ENCODE measurements around the gene SLX1B. TPM values are rescaled to one million over a fixed set of nuclear protein-coding genes. Genes with fewer than 3 reads are reported as not detected.
"Not testable (repeated sequence)": the region's sequence is repeated elsewhere in the genome, so short reads cannot be mapped to it uniquely, and the experiment has no call there.

The SLX1B gene
- 10 to 100 TPM; 34.6 to 43.0 TPM for total RNA-seq
- 10 to 100 TPM in 1 of 2 donors, 1 to 10 TPM in 1; 5.1 to 13.9 TPM for polyA plus RNA-seq

DNA sequence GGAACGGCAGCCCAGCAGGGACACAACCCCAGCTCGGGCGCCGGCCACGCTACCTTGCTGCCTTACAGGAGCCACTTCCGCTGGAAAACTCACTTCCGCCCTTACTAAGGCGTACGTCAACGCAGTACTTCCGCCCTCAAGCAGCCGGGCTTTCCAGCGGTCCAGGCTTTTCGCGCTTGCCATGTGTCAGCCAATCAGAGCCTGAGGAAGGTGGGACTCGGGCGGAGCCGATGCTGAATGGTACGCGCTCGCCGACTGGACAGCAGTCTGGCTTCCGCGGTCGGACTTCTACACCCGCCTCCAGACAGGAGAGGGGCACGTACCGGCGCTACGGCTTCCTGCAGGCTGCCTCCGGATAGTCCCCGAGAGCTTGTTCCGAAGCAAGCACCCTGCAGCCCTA is at the start of gene SLX1B, which contains the start of gene BOLA2:
TSS of gene SLX1B (plus strand) at position 265 of the 400 bp plus-strand sequence.
TSS of gene BOLA2 (minus strand) at position 83 of the 400 bp plus-strand sequence. CDS start 98 bp downstream, outside the sequence.
- H3K4me1 ChIP-seq (ENCODE audit: insufficient read depth, low read length); H3K27ac Mint-ChIP-seq; H3K36me3 ChIP-seq (ENCODE audit: insufficient read depth, low read length); H3K9me3 ChIP-seq (ENCODE audit: control insufficient read depth in 1 of 2, low read length in 2 of 2); H3K36me3 Mint-ChIP-seq; H3K4me1 Mint-ChIP-seq; DNase-seq; CTCF ChIA-PET (ENCODE audit: partially characterized antibody); H3K4me3 ChIP-seq (ENCODE audit: low read length in 2 of 2); intact Hi-C loops (cut with micrococcal nuclease); H3K27me3 Mint-ChIP-seq; H3K27ac ChIP-seq (ENCODE audit: low read depth, low read length); H3K4me3 Mint-ChIP-seq; H3K27me3 ChIP-seq (ENCODE audit: insufficient read depth, low read length); H3K9me3 Mint-ChIP-seq; POLR2A ChIA-PET (ENCODE audit: partially characterized antibody): not testable (repeated sequence)

DNA sequence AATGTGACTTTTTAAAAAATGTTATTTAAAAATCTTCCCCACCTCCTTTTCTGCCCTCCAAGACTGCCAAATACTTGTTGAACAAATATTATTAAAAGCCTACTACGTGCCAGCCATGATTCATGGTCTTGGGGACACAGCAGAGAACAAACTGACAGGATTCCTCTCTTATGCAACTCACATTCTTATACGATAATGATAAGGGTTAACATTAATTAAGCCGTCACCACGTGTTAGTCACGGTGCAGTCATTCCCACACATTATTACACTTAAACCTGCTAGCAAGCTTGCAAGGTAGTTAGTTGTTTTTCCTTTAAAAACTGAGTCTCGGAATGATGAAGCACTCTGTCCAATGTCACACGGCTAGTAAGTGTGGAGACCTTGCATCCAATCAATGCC is 49.1 kb upstream of the SLX1B start:
- DNase-seq; H3K36me3 ChIP-seq (ENCODE audit: insufficient read depth, low read length); H3K36me3 Mint-ChIP-seq; intact Hi-C loops (cut with micrococcal nuclease); H3K27ac ChIP-seq (ENCODE audit: low read depth, low read length); H3K27me3 Mint-ChIP-seq; POLR2A ChIA-PET (ENCODE audit: partially characterized antibody); CTCF ChIA-PET (ENCODE audit: partially characterized antibody); H3K9me3 Mint-ChIP-seq; H3K9me3 ChIP-seq (ENCODE audit: control insufficient read depth in 1 of 2, low read length in 2 of 2); H3K4me3 ChIP-seq (ENCODE audit: low read length in 2 of 2); H3K4me1 ChIP-seq (ENCODE audit: insufficient read depth, low read length); H3K27ac Mint-ChIP-seq; H3K4me3 Mint-ChIP-seq; H3K4me1 Mint-ChIP-seq; H3K27me3 ChIP-seq (ENCODE audit: insufficient read depth, low read length): not testable (repeated sequence)

DNA sequence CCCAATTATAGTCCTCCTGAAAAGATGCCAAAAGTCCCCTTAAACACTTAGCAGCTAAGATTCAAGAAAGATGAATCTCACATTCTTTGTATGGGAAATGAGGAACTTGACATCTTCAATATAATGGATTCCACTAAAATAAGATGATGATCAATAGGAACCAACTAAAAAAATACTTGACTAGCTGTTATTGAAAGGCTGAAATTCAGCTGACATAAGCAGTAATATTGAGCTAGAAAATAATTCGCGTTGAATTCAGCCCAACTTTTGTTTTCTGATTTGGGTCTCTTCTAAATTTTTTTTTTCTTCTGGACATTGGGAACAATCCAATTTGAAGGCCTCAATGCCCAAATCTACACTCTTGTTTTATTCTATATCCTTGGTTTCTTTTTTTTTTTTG is 30.7 kb upstream of the SLX1B start:
- H3K4me3 Mint-ChIP-seq; H3K27ac Mint-ChIP-seq; intact Hi-C loops (cut with micrococcal nuclease); H3K27me3 ChIP-seq (ENCODE audit: insufficient read depth, low read length); CTCF ChIA-PET (ENCODE audit: partially characterized antibody); H3K9me3 ChIP-seq (ENCODE audit: control insufficient read depth in 1 of 2, low read length in 2 of 2); H3K4me3 ChIP-seq (ENCODE audit: low read length in 2 of 2); H3K36me3 Mint-ChIP-seq; POLR2A ChIA-PET (ENCODE audit: partially characterized antibody); DNase-seq; H3K9me3 Mint-ChIP-seq; H3K4me1 ChIP-seq (ENCODE audit: insufficient read depth, low read length); H3K36me3 ChIP-seq (ENCODE audit: insufficient read depth, low read length); H3K27me3 Mint-ChIP-seq; H3K4me1 Mint-ChIP-seq; H3K27ac ChIP-seq (ENCODE audit: low read depth, low read length): not testable (repeated sequence)

DNA sequence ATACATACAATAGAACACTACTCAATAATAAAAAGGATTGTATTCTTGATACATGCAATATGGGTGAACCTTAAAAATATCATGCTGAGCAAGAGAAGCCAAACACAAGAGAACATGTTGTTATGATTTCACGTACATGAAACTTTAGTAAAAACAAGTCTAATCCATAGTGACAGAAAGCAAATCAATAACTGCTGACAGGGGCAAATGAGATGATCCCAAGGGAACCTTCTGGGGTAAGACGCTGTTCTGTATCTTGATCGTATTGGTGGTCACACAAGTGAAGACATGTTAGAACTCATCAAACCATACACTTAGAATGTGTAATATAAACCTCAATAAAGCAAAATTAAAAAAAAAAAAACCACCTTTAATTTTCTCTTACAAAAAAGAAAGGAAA is 28.9 kb upstream of the SLX1B start:
- H3K27me3 Mint-ChIP-seq; H3K27me3 ChIP-seq (ENCODE audit: insufficient read depth, low read length); H3K27ac ChIP-seq (ENCODE audit: low read depth, low read length); H3K4me3 Mint-ChIP-seq; CTCF ChIA-PET (ENCODE audit: partially characterized antibody); H3K9me3 ChIP-seq (ENCODE audit: control insufficient read depth in 1 of 2, low read length in 2 of 2); DNase-seq; H3K9me3 Mint-ChIP-seq; H3K4me1 ChIP-seq (ENCODE audit: insufficient read depth, low read length); H3K4me1 Mint-ChIP-seq; POLR2A ChIA-PET (ENCODE audit: partially characterized antibody); H3K36me3 ChIP-seq (ENCODE audit: insufficient read depth, low read length); intact Hi-C loops (cut with micrococcal nuclease); H3K4me3 ChIP-seq (ENCODE audit: low read length in 2 of 2); H3K27ac Mint-ChIP-seq: not testable (repeated sequence)
- H3K36me3 Mint-ChIP-seq, result peaks cover 4 to 13% of the 10 kb centered on the region in 2 donors

DNA sequence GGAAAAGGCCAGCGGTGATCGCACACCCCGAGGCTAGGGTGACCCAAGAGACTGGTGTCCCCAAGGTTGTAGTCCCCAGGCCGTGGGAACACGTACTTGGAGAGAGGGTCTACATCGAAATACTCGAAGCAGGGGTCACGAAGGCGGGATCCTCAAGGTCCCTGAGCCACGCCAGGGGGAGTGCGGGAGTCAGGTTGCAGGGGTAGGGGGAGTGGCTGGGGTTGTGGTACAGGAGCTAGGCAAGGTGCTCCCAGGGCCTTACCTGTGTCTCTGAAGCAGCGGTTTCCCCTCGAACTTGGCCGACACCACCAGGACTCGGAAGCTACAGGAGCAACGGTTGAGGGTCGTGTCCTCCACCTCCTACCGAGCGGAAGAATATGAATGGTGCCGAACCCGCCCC is 579 bp upstream of the SLX1B start:
- POLR2A ChIA-PET (ENCODE audit: partially characterized antibody); CTCF ChIA-PET (ENCODE audit: partially characterized antibody): not testable (repeated sequence)

DNA sequence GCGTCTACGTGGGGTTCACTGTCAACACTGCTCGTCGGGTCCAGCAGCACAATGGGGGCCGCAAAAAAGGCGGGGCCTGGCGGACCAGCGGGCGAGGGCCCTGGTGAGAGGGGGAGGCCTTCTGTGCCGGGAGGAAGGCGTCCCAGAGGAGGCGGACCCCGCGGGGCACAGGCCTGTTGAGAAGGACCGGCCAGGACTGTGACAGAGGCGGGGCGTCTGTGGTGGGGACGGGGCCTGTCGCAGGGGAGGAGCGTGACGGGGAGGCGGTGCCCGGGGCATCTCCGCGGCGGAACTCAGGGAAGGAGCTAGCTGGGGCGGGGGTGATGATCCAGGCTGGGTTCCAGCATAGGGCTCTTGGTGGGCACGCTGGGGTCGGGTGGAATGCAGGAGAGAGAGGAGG is 495 bp downstream of the SLX1B start:
- H3K4me3 Mint-ChIP-seq; CTCF ChIA-PET (ENCODE audit: partially characterized antibody); H3K9me3 ChIP-seq (ENCODE audit: control insufficient read depth in 1 of 2, low read length in 2 of 2); H3K27ac ChIP-seq (ENCODE audit: low read depth, low read length); H3K9me3 Mint-ChIP-seq; H3K27me3 ChIP-seq (ENCODE audit: insufficient read depth, low read length); H3K4me1 ChIP-seq (ENCODE audit: insufficient read depth, low read length); H3K27ac Mint-ChIP-seq; H3K27me3 Mint-ChIP-seq; DNase-seq; H3K36me3 ChIP-seq (ENCODE audit: insufficient read depth, low read length); H3K4me3 ChIP-seq (ENCODE audit: low read length in 2 of 2); H3K4me1 Mint-ChIP-seq; POLR2A ChIA-PET (ENCODE audit: partially characterized antibody); intact Hi-C loops (cut with micrococcal nuclease); H3K36me3 Mint-ChIP-seq: not testable (repeated sequence)

More for the DNA sequence above, 579 bp upstream of the SLX1B start:
- intact Hi-C loops (cut with micrococcal nuclease); H3K9me3 Mint-ChIP-seq; H3K36me3 Mint-ChIP-seq; H3K27me3 ChIP-seq (ENCODE audit: insufficient read depth, low read length); DNase-seq; H3K36me3 ChIP-seq (ENCODE audit: insufficient read depth, low read length); H3K4me3 Mint-ChIP-seq; H3K9me3 ChIP-seq (ENCODE audit: control insufficient read depth in 1 of 2, low read length in 2 of 2); H3K4me1 Mint-ChIP-seq; H3K4me1 ChIP-seq (ENCODE audit: insufficient read depth, low read length); H3K4me3 ChIP-seq (ENCODE audit: low read length in 2 of 2); H3K27me3 Mint-ChIP-seq; H3K27ac ChIP-seq (ENCODE audit: low read depth, low read length); H3K27ac Mint-ChIP-seq: not testable (repeated sequence)

DNA sequence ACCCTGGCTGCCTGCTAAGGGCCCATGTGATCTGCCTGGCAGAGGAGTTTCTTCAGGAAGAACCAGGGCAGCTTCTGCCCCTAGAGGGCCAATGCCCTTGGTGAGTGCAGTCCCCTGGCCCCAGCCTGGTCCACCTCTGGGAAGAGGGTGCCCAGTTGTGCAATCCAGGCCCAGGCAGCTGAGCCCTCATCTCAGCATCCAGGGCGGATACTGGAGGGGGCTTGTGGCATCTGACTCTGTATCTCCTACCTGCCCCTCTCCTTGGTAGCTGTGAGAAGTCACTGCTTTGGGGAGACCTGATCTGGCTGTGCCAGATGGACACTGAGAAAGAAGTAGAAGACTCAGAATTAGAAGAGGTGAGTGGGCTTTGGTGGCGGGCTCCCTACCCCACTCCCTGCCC is 3.3 kb downstream of the SLX1B start:
- H3K9me3 ChIP-seq (ENCODE audit: control insufficient read depth in 1 of 2, low read length in 2 of 2); H3K4me1 ChIP-seq (ENCODE audit: insufficient read depth, low read length); CTCF ChIA-PET (ENCODE audit: partially characterized antibody); H3K27me3 Mint-ChIP-seq; H3K27me3 ChIP-seq (ENCODE audit: insufficient read depth, low read length); H3K27ac Mint-ChIP-seq; DNase-seq; H3K4me3 ChIP-seq (ENCODE audit: low read length in 2 of 2); POLR2A ChIA-PET (ENCODE audit: partially characterized antibody); intact Hi-C loops (cut with micrococcal nuclease); H3K4me3 Mint-ChIP-seq; H3K9me3 Mint-ChIP-seq; H3K4me1 Mint-ChIP-seq; H3K27ac ChIP-seq (ENCODE audit: low read depth, low read length); H3K36me3 ChIP-seq (ENCODE audit: insufficient read depth, low read length); H3K36me3 Mint-ChIP-seq: not testable (repeated sequence)

Measured in CD4-positive, alpha-beta memory T cell (primary cell).